Myocyte (in vitro differentiated cells): ENCODE data around the gene TPCN2. TPM values are rescaled to one million over a fixed set of nuclear protein-coding genes. Genes with fewer than 3 reads are reported as not detected.
"Not testable (repeated sequence)": the region's sequence is repeated elsewhere in the genome, so short reads cannot be mapped to it uniquely, and the experiment has no call there.

Source experiments
- DNase-seq: peaks from one replicate; pipeline ENCODE4 v3.0.0-alpha.2; 2012; ENCODE audit warnings: low read depth
- total RNA-seq: library from RNA; depleted of rRNA; stranded (reverse); fragments of >200 nt; gene quantifications from 2 replicates; pipeline ENCODE4 v1.2.3, GENCODE V29; 2014

Gene TPCN2
- total RNA-seq, 1 donor from 2014 or later, result 1.8 TPM

GRCh38 chr11:69144316-69145049 is 95.8 kb downstream of the TPCN2 start:
- no peak for DNase-seq

GRCh38 chr11:69145050-69145380 is 96.3 kb downstream of the TPCN2 start:
- no peak for DNase-seq

- no peak for DNase-seq
Measured at GRCh38 chr11:69148377-69148762, 99.6 kb downstream of the TPCN2 start.

- no peak for DNase-seq
Measured at GRCh38 chr11:69148806-69149205, 100.1 kb downstream of the TPCN2 start.

GRCh38 chr11:69149338-69150045 is 100.8 kb downstream of the TPCN2 start:
- not testable (repeated sequence) for DNase-seq

- DNase-seq, result no peak
Measured at GRCh38 chr11:69150175-69150574, 101.4 kb downstream of the TPCN2 start.

GRCh38 chr11:69151836-69152235 is 103.1 kb downstream of the TPCN2 start:
- no peak for DNase-seq

- no peak for DNase-seq
Measured at GRCh38 chr11:69152733-69153421, 104.1 kb downstream of the TPCN2 start.

GRCh38 chr11:69153661-69154060 is 104.9 kb downstream of the TPCN2 start:
- no peak for DNase-seq

GRCh38 chr11:69154211-69154913 is 105.6 kb downstream of the TPCN2 start:
- no peak for DNase-seq

GRCh38 chr11:69154938-69155301 is 106.2 kb downstream of the TPCN2 start:
- no peak for DNase-seq

- DNase-seq, result no peak
Measured at GRCh38 chr11:69155302-69156234, 106.8 kb downstream of the TPCN2 start, which contains the start of gene SMIM38. Gene SMIM38, plus strand, starts transcription at chr11:69155935. Its CDS starts 1,912 bp downstream, at chr11:69157847.

GRCh38 chr11:69156235-69156639 is 107.5 kb downstream of the TPCN2 start:
- no peak for DNase-seq

- no peak for DNase-seq
Measured at GRCh38 chr11:69156673-69157155, 108.0 kb downstream of the TPCN2 start.

GRCh38 chr11:69157156-69157821 is 108.6 kb downstream of the TPCN2 start:
- DNase-seq, result peak; percentile 62

GRCh38 chr11:69157822-69158231 is 109.1 kb downstream of the TPCN2 start:
- no peak for DNase-seq

GRCh38 chr11:69158301-69159149 is 109.8 kb downstream of the TPCN2 start:
- DNase-seq, result no peak

GRCh38 chr11:69159150-69159852 is 110.6 kb downstream of the TPCN2 start:
- DNase-seq, result no peak
